Tibial artery (tissue), 4 donors: Measurements from ENCODE around the gene DDC.
A peak's percentile ranks its signal among the peaks of the same experiment; 100 is the strongest.

Source experiments
- DNase-seq, 2 donors: peaks; one replicate each; pipeline ENCODE4 v3.0.0-alpha.2; 2019
- H3K27ac ChIP-seq, 2 donors: fragments of 200-600 bp; sonication (generic) in 1 of 2; 1 replicate in 1 of 2; 2 replicates in 1 of 2; pipeline ENCODE4 v1.5.1; 2018 to 2019; ENCODE audit warnings: mild to moderate bottlenecking in 1 of 2
- H3K27me3 ChIP-seq, 2 donors: fragments of 200-600 bp; sonication (generic) in 1 of 2; one replicate each; pipeline versions ENCODE4 v1.5.1 to v1.6.0; 2016 to 2019
- H3K36me3 ChIP-seq, 3 donors: fragments of 200-600 bp; sonication (generic) in 2 of 3; one replicate each; pipeline ENCODE4 v1.5.1; 2016 to 2019; ENCODE audit warnings: mild to moderate bottlenecking in 2 of 3
- H3K4me1 ChIP-seq, 4 donors: fragments of 200-600 bp; sonication (generic) in 2 of 4; 1 replicate in 3 of 4; 2 replicates in 1 of 4; pipeline ENCODE4 v1.5.1; 2016 to 2019
- H3K4me3 ChIP-seq, 2 donors: fragments of 200-600 bp; sonication (generic) in 1 of 2; 1 replicate in 1 of 2; 2 replicates in 1 of 2; pipeline ENCODE4 v1.5.1; 2018 to 2019; ENCODE audit warnings: mild to moderate bottlenecking in 2 of 2
- H3K9me3 ChIP-seq, 3 donors: fragments of 200-600 bp; sonication (generic) in 1 of 3; one replicate each; pipeline ENCODE4 v1.5.1; 2016 to 2019
- intact Hi-C: fragments of 100-400 bp; cut with DNase I; formaldehyde crosslinking; loops from one replicate; pipeline ENCODE4 v1.15.0; 2023; ENCODE audit warnings: low total_unique reads
- TF ChIP-seq, protein P1 (sequence below), 2 experiments: fragments of 200-600 bp in 1 of 2; fragments of 450-650 bp in 1 of 2; IDR thresholded peaks; one replicate each; pipeline ENCODE4 v1.5.1; 2017 to 2019; ENCODE audit warnings: antibody characterized with exemption in 2 of 2, mild to moderate bottlenecking in 1 of 2, moderate library complexity in 1 of 2

The DDC gene

DNA sequence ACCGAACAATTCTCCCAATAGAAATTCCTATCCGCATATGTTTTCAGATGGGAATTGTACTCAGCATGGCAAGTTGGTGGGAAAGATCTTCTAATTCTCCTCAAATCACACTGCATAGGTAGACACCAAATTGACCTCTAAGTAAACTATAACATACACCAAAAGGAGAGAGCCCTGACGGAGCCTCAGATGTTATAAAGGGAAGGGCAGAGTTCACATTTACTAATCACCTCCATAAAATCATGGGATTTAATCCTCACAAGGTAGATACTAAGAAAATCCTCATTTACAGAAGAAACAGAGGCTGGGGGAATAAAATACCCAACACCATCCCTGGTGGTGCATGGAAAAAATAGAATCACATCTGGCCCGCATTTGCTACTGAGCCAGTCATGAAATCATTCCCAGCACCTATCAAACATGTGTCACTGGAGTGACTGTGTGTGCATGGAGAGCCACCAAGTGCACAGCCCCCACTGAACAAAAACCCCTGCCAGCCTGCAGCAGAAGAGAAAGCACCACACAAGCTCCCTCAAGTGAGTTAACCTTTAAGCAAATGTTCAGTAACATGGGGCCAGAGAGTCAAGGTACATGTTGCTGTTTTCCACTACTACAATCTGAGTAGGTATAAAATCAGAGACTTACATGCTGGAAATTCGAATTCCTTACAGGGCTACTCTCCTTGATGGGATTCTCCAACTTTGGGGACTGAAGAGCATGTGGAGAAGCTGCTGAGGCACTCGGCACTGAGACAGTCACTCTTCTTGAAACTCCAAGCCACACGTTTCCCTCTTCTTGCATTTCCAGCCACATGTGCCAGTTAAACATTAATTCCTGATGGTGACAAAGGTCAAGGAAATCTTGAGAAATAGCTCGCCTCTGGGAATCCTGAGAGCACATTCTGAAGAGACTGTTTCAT, at the start of gene DDC:
Gene DDC, minus strand, starts transcription at position 766 of the 919 bp plus-strand sequence. CDS start 21,320 bp downstream, outside the sequence.
- no peaks in the 10 kb centered on the region for H3K9me3 ChIP-seq
- no peak for DNase-seq
- H3K27ac ChIP-seq, result no peak within 1 kb of the TSS
- H3K27me3 ChIP-seq, result peaks cover 0 to 17% of the 10 kb centered on the region in 2 donors
- intact Hi-C loops, result no loop called here
- no peaks in the 10 kb centered on the region for H3K4me1 ChIP-seq
- TF ChIP-seq, protein P1, sequence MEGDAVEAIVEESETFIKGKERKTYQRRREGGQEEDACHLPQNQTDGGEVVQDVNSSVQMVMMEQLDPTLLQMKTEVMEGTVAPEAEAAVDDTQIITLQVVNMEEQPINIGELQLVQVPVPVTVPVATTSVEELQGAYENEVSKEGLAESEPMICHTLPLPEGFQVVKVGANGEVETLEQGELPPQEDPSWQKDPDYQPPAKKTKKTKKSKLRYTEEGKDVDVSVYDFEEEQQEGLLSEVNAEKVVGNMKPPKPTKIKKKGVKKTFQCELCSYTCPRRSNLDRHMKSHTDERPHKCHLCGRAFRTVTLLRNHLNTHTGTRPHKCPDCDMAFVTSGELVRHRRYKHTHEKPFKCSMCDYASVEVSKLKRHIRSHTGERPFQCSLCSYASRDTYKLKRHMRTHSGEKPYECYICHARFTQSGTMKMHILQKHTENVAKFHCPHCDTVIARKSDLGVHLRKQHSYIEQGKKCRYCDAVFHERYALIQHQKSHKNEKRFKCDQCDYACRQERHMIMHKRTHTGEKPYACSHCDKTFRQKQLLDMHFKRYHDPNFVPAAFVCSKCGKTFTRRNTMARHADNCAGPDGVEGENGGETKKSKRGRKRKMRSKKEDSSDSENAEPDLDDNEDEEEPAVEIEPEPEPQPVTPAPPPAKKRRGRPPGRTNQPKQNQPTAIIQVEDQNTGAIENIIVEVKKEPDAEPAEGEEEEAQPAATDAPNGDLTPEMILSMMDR (IDR thresholded peaks at IDR 0.05), result no peak
- H3K36me3 ChIP-seq, result no peaks in the 10 kb centered on the region
- H3K4me3 ChIP-seq, result no peak within 1 kb of the TSS

- no peak overlapping the region for H3K4me3 ChIP-seq
- H3K4me1 ChIP-seq, result no peaks in the 10 kb centered on the region
- no peak overlapping the region for H3K27ac ChIP-seq
- peak in 1 of 2 donors; percentile 38 for DNase-seq
- H3K9me3 ChIP-seq, result no peaks in the 10 kb centered on the region
- intact Hi-C loops, result loop anchor here (10.0 kb wide), 1 partner anchor 61 kb away; no protein-coding TSS in a partner anchor
- H3K27me3 ChIP-seq, result no peaks in the 10 kb centered on the region
- TF ChIP-seq, protein P1 (IDR thresholded peaks at IDR 0.05), result no peak
- H3K36me3 ChIP-seq, result peaks cover 38 to 78% (median 52%) of the 10 kb centered on the region in 3 donors
Observed at GRCh38 chr7:50613473-50613872, 48.3 kb upstream of the DDC start.

GRCh38 chr7:50612704-50613103, 47.5 kb upstream of the DDC start:
- no peaks in the 10 kb centered on the region for H3K4me1 ChIP-seq
- no peak overlapping the region for H3K27ac ChIP-seq
- intact Hi-C loops, result loop anchor here (10.0 kb wide), 1 partner anchor 62 kb away; no protein-coding TSS in a partner anchor
- DNase-seq, result no peak
- TF ChIP-seq, protein P1 (IDR thresholded peaks at IDR 0.05), result no peak
- H3K27me3 ChIP-seq, result no peaks in the 10 kb centered on the region
- H3K36me3 ChIP-seq, result peaks cover 38 to 81% (median 49%) of the 10 kb centered on the region in 3 donors
- H3K9me3 ChIP-seq, result no peaks in the 10 kb centered on the region
- no peak overlapping the region for H3K4me3 ChIP-seq

GRCh38 chr7:50610521-50611277, 45.5 kb upstream of the DDC start:
- Histone ChIP-seq H3K27ac (no peak overlapping the region), H3K9me3 (no peaks in the 10 kb centered on the region), H3K4me3 (no peak overlapping the region), H3K4me1 (no peaks in the 10 kb centered on the region), H3K36me3 (peaks cover 55 to 87% (median 56%) of the 10 kb centered on the region in 3 donors), H3K27me3 (no peaks in the 10 kb centered on the region)
- TF ChIP-seq, protein P1 (IDR thresholded peaks at IDR 0.05), result no peak
- DNase-seq, result no peak
- intact Hi-C loops, result loop anchor here (10.0 kb wide), 1 partner anchor 64 kb away; no protein-coding TSS in a partner anchor

DNA sequence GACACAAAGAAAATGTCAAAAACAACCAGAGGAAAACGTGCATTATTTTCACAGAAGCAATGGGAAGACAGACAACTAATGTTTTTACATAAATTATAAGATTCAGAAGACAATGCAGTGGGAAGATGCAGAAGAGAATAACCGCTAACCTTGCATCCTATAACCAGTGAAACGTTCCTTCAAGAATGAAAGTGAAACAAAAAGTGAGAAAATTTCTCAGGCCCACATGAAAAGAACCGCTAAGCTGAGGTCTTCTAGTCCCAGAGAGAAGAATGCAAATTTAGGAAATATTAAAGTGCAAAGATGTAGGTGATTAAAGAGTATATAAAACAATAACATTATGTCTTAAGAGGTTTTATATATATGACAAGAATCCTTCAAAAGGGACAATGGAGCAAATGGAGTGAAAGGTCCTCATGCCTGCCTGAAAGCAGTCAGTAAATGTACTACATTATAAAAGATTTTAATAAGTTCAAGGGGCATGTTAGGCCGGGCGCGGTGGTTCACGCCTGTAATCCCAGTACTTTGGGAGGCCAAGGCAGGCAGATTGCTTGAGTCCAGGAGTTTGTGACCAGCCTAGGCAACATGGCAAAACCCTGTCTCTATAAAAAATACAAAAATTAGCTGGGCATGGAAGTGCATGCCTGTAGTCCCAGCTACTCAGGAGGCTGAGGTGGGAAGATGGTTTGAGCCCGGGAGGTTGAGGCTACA, 43.1 kb upstream of the DDC start:
- no peaks in the 10 kb centered on the region for H3K4me1 ChIP-seq
- peaks cover 64 to 87% (median 65%) of the 10 kb centered on the region in 3 donors for H3K36me3 ChIP-seq
- intact Hi-C loops, result no loop called here
- no peaks in the 10 kb centered on the region for H3K27me3 ChIP-seq
- no peak for DNase-seq
- no peak overlapping the region for H3K4me3 ChIP-seq
- TF ChIP-seq, protein P1 (IDR thresholded peaks at IDR 0.05), result no peak
- H3K27ac ChIP-seq, result no peak overlapping the region
- H3K9me3 ChIP-seq, result no peaks in the 10 kb centered on the region
